Neural crest cell (in vitro differentiated cells): ENCODE data around the gene GNG7. TPM values are rescaled to one million over a fixed set of nuclear protein-coding genes. Genes with fewer than 3 reads are reported as not detected.

Source experiments
- DNase-seq: peaks from one replicate; pipeline ENCODE4 v3.0.0; 2021; ENCODE audit warnings: low read depth, mixed read lengths, low spot score
- H3K27ac Mint-ChIP-seq: one replicate; pipeline ENCODE4 v1.8.0; 2021; ENCODE audit warnings: mild to moderate bottlenecking, mixed read lengths; ENCODE audit not compliant: unreplicated experiment
- H3K27me3 Mint-ChIP-seq: 2 replicates; pipeline ENCODE4 v1.8.0; 2021; ENCODE audit warnings: low read depth, mild to moderate bottlenecking, mixed read lengths
- H3K36me3 Mint-ChIP-seq: 2 replicates; pipeline ENCODE4 v1.8.0; 2021; ENCODE audit warnings: low read depth, mild to moderate bottlenecking, mixed read lengths
- H3K4me1 Mint-ChIP-seq: 2 replicates; pipeline ENCODE4 v1.8.0; 2021; ENCODE audit warnings: mixed read lengths
- H3K4me3 Mint-ChIP-seq: one replicate; pipeline ENCODE4 v1.8.0; 2021; ENCODE audit warnings: mild to moderate bottlenecking, mixed read lengths
- H3K9me3 Mint-ChIP-seq: 2 replicates; pipeline ENCODE4 v1.8.0; 2021; ENCODE audit warnings: mixed read lengths
- CTCF ChIP-seq: fragments of 200-600 bp; sonication (generic); conservative IDR thresholded peaks from 2 replicates; pipeline ENCODE4 v1.5.0; 2021; ENCODE audit warnings: antibody characterized with exemption, mild to moderate bottlenecking
- total RNA-seq: library from RNA; stranded (reverse); gene quantifications from 2 replicates; pipeline ENCODE4 v1.2.1, GENCODE V29; 2021

The GNG7 gene
- total RNA-seq, 1 donor from 2014 or later, result 13.9 TPM

GRCh38 chr19:2483484-2484151 is 218.9 kb downstream of the GNG7 start:
- no peaks in the 10 kb centered on the region for H3K36me3 Mint-ChIP-seq
- no peak for DNase-seq
- peaks cover under 1% of the 10 kb centered on the region for H3K4me1 Mint-ChIP-seq
- no peak overlapping the region for H3K4me3 Mint-ChIP-seq
- H3K27ac Mint-ChIP-seq, result no peak overlapping the region
- no peaks in the 10 kb centered on the region for H3K9me3 Mint-ChIP-seq
- H3K27me3 Mint-ChIP-seq, result peaks cover 58% of the 10 kb centered on the region
- no peak for TF ChIP-seq CTCF

GRCh38 chr19:2483084-2483483 is 219.4 kb downstream of the GNG7 start:
- no peaks in the 10 kb centered on the region for H3K9me3 Mint-ChIP-seq
- peaks cover 6% of the 10 kb centered on the region for H3K4me1 Mint-ChIP-seq
- no peak for DNase-seq
- H3K4me3 Mint-ChIP-seq, result no peak overlapping the region
- no peak for TF ChIP-seq CTCF
- H3K27me3 Mint-ChIP-seq, result peaks cover 59% of the 10 kb centered on the region
- H3K27ac Mint-ChIP-seq, result no peak overlapping the region
- no peaks in the 10 kb centered on the region for H3K36me3 Mint-ChIP-seq

- DNase-seq, result no peak
- Mint-ChIP-seq H3K36me3 (no peaks in the 10 kb centered on the region), H3K9me3 (no peaks in the 10 kb centered on the region), H3K4me1 (peaks cover 9% of the 10 kb centered on the region), H3K27me3 (peaks cover 60% of the 10 kb centered on the region), H3K27ac (no peak overlapping the region), H3K4me3 (no peak overlapping the region)
- TF ChIP-seq CTCF, result no peak
Measured at GRCh38 chr19:2482354-2483038, 220.0 kb downstream of the GNG7 start.

- Mint-ChIP-seq H3K4me3 (no peak overlapping the region), H3K4me1 (peaks cover 19% of the 10 kb centered on the region), H3K27ac (no peak overlapping the region), H3K36me3 (no peaks in the 10 kb centered on the region), H3K27me3 (peaks cover 66% of the 10 kb centered on the region), H3K9me3 (no peaks in the 10 kb centered on the region)
- no peak for DNase-seq
- TF ChIP-seq CTCF, result no peak
Measured at GRCh38 chr19:2481466-2481865, 221.0 kb downstream of the GNG7 start.

GRCh38 chr19:2479556-2480194 is 222.8 kb downstream of the GNG7 start:
- H3K27me3 Mint-ChIP-seq, result peaks cover 76% of the 10 kb centered on the region
- peak; percentile 45 for TF ChIP-seq CTCF
- no peak for DNase-seq
- no peak overlapping the region for H3K27ac Mint-ChIP-seq
- H3K4me3 Mint-ChIP-seq, result peak overlapping the region; percentile 57
- H3K9me3 Mint-ChIP-seq, result no peaks in the 10 kb centered on the region
- peaks cover 27% of the 10 kb centered on the region for H3K4me1 Mint-ChIP-seq
- H3K36me3 Mint-ChIP-seq, result no peaks in the 10 kb centered on the region
